ENCODE results near the gene SPAG17.

The SPAG17 gene

DNA sequence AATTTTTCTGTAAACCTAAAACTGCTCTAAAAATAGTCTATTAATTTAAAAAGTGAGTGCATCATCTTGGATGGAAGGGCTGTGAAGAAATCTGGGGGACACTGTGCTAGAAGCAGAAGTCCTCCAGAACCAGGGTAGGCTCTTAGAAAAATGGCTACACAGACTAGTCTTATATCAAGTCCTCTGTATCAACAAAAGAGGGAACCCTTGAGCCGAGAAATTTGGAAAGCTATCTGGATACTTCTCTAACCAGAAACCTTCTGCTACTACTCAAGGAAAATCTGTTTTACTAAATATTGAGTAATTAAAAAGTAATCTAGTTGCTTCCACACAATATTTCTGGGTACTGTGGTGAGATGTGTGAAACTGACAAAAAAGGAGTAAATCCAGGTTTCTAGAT lies 163.4 kb downstream of the SPAG17 start:
- no peak for DNase-seq
- in situ Hi-C loops (cut with MboI; ENCODE audit: low pct_unique_long_range_greater_than_20kb, low sequenced_read_pairs), result no loop called here

DNA sequence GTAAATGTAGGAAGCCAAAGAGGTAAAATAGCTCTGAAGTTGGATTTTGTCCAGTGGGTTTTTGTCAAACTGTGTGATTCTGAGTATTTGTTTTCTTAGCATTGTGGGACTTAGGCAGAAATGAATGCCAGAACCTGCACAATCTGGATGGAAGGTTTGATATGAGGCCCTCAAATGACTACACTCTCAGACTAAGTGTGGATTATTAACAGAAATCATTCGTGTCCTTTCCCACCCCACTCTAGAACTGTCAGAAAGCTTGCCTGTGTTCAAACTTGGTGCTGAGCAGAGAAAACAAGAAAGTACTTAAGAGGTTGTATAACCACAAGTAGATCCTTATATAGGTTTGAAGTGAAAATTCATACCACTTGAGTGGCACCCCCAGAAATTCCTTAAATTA lies 167.0 kb downstream of the SPAG17 start:
- in situ Hi-C loops (cut with MboI; ENCODE audit: low pct_unique_long_range_greater_than_20kb, low sequenced_read_pairs), result no loop called here
- no peak for DNase-seq

- no peak for DNase-seq
- in situ Hi-C loops (cut with MboI; ENCODE audit: low pct_unique_long_range_greater_than_20kb, low sequenced_read_pairs), result no loop called here
These were observed 171.1 kb downstream of the SPAG17 start for GRCh38 chr1:118013938-118014337.

- in situ Hi-C loops (cut with MboI; ENCODE audit: low pct_unique_long_range_greater_than_20kb, low sequenced_read_pairs), result no loop called here
- no peak for DNase-seq
These were observed 171.7 kb downstream of the SPAG17 start for GRCh38 chr1:118013336-118013735.

DNA sequence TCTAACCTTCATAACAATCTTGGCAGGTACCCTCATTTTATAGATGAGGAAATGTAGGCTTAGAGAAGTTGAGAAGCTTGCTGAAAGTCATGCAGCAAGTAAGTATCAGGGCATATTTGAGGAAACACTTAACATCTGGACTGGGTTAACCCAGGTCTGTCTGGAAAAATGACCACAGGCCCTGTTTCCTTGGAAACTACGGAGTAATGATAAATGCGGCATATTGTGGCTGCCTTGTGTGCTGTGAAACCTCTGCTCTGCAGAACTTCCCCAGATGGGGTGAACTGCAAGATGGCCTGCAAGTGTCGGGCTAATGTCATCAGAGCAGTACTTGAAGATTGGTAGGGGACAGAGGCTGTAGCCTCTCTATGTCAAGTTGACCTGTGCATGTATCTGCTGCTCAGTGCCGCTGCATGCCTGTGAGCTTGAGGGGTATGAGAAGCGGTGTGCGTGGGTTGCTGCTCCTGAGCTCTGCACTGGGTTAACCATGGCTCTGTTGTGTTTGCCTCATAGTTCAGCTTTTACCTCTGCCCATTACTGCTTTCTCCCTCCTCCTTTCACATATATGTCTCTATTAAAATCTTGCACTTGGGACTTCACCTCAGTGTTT lies 172.4 kb downstream of the SPAG17 start:
- no peak for DNase-seq
- in situ Hi-C loops (cut with MboI; ENCODE audit: low pct_unique_long_range_greater_than_20kb, low sequenced_read_pairs), result no loop called here

- in situ Hi-C loops (cut with MboI; ENCODE audit: low pct_unique_long_range_greater_than_20kb, low sequenced_read_pairs), result no loop called here
- no peak for DNase-seq
These were observed 177.0 kb downstream of the SPAG17 start for GRCh38 chr1:118008011-118008410.

DNA sequence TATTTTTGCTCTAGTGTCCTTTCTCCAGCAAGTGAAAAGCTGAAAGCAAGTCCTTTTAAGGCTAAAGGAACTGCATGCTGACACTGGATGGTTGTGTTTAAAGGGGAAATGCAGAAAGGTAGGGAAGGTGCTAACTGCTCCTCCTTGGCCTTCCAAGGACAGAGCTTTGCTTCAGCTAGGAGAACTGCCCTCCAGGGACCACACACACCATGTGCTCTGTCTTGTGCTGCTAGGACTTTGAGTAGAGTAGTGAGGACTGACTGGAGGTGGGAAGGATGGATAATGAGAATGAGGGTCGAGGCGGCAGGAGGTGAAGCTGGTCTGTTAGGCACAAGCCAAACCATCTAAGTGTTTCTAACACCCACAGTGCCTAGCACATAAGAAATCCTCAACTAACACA lies 177.6 kb downstream of the SPAG17 start:
- DNase-seq, result no peak
- in situ Hi-C loops (cut with MboI; ENCODE audit: low pct_unique_long_range_greater_than_20kb, low sequenced_read_pairs), result no loop called here

DNA sequence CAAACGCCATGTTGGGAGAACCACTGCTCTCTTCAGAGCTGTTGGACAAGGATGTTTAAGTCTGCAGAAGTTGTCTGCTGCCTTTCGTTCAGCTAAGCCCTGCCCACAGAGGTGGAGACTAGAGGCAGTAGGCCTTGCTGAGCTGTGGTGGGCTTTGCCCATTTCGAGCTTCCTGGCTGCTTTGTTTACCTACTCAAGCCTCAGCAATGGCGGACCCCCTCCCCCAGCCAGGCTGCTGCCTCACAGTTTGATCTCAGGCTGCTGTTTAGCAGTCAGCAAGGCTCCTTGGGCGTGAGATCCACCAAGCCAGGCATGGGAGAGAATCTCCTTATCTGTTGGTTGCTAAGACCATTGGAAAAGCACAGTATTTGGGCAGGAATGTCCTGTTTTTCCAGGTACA lies 180.7 kb downstream of the SPAG17 start:
- DNase-seq, result no peak
- in situ Hi-C loops (cut with MboI; ENCODE audit: low pct_unique_long_range_greater_than_20kb, low sequenced_read_pairs), result no loop called here

- no peak for DNase-seq
- in situ Hi-C loops (cut with MboI; ENCODE audit: low pct_unique_long_range_greater_than_20kb, low sequenced_read_pairs), result no loop called here
These were observed 199.1 kb downstream of the SPAG17 start for GRCh38 chr1:117985973-117986372.

DNA sequence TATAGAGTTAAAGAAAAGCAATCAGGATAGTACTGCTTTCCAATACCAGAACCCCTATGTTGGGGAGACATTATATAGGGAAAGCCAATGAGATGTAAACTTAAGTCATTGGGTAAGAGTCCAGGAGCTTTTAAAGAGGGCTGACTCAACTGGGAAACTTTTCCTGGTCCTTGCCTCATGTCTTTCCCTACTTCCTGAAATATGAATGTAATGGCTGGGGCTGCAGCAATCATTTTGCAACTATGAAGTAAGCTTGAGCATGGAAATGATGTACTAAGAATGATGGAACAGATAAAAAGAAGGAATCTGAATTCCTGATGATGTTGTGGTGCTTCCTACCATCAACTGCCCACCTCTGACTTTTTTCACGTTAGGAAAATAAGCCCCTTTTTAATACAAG lies 199.8 kb downstream of the SPAG17 start:
- in situ Hi-C loops (cut with MboI; ENCODE audit: low pct_unique_long_range_greater_than_20kb, low sequenced_read_pairs), result no loop called here

GRCh38 chr1:117981455-117982192 lies 203.4 kb downstream of the SPAG17 start:
- no peak for DNase-seq
- in situ Hi-C loops (cut with MboI; ENCODE audit: low pct_unique_long_range_greater_than_20kb, low sequenced_read_pairs), result no loop called here

More for the DNA sequence above, 199.8 kb downstream of the SPAG17 start:
- DNase-seq, result no peak

- in situ Hi-C loops (cut with MboI; ENCODE audit: low pct_unique_long_range_greater_than_20kb, low sequenced_read_pairs), result no loop called here
- DNase-seq, result no peak
These were observed 208.6 kb downstream of the SPAG17 start for GRCh38 chr1:117976381-117976780.

- in situ Hi-C loops (cut with MboI; ENCODE audit: low pct_unique_long_range_greater_than_20kb, low sequenced_read_pairs), result no loop called here
- no peak for DNase-seq
These were observed 213.3 kb downstream of the SPAG17 start for GRCh38 chr1:117971777-117972176.

DNA sequence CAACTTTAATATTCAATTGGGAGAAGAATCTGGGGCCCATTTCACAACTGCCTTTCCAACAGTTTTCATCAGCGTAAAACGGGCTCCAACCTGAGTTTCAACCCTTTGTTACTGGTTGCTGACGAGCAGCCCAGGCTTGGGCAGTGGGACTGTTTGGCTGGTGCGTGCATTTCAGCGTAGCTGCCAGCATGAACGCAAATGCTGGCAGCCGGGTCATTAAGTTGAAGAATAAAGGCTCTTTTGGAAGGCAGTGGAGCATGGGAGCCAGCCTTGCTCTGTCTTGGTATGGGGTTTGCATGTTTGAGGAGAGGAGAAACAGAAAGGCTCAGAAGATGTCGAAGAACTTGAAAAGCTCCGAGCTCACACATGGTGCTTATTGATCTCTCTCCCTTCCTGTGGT lies 214.8 kb downstream of the SPAG17 start:
- in situ Hi-C loops (cut with MboI; ENCODE audit: low pct_unique_long_range_greater_than_20kb, low sequenced_read_pairs), result no loop called here
- no peak for DNase-seq

GRCh38 chr1:117967881-117968280 lies 217.1 kb downstream of the SPAG17 start:
- in situ Hi-C loops (cut with MboI; ENCODE audit: low pct_unique_long_range_greater_than_20kb, low sequenced_read_pairs), result no loop called here
- no peak for DNase-seq

GRCh38 chr1:117967477-117967876 lies 217.6 kb downstream of the SPAG17 start:
- peak; percentile 22 for DNase-seq
- in situ Hi-C loops (cut with MboI; ENCODE audit: low pct_unique_long_range_greater_than_20kb, low sequenced_read_pairs), result no loop called here

DNA sequence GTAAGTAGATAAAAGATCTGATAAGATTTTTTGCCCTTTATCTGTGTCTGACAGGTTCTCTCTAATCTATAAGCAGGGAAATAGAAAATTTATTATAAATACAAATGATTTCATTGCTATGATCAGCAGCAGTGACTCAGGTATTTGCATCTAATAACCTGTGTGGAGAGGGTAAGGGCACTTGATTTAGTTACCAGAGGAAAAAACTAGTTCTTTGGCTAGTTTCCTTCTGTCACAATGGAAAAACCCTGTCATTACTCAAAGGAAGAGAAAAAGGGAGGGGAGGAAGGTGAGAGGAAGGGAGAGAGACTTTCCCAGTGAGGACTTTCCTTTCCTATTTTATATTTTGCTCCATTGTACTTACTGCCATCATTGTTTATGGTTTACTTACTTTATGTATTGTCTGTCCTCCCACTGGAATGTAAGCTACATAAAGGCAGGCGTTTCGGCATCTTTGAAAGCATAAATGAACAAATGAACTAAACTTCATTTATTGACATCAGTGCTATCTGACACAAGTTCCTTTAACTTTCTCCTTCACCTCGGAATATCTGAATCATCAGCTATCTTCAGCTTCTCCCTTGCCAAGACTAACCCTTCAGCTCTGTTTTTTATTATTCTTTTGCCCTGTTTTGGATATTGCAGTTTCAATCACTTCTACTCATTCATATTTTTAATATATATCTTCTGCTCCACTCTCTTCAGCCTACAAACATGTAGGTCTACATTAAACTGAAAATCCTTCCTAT lies 220.6 kb downstream of the SPAG17 start:
- in situ Hi-C loops (cut with MboI; ENCODE audit: low pct_unique_long_range_greater_than_20kb, low sequenced_read_pairs), result no loop called here
- DNase-seq, result no peak

DNA sequence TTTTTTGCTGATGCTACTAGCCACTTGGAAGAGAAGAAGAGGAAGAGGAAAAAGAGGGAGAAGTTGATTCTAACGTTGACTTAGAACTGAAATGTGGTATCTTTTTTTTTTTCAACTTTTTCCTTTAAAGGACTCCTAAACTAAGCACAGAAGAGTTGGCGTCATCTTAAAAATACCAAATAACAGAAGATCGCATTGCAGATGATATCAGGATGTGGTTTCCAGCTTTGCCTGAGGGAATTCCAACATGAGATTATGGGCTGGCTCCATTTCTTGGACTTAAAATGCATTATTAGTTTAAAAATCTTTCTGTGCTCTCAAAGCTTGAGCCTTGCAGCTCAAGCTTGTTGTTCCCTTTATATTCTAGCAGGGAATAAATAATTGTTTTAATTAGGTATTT lies 225.7 kb downstream of the SPAG17 start:
- DNase-seq, result no peak

GRCh38 chr1:117952386-117952785 lies 232.6 kb downstream of the SPAG17 start:
- no peak for DNase-seq
- in situ Hi-C loops (cut with MboI; ENCODE audit: low pct_unique_long_range_greater_than_20kb, low sequenced_read_pairs), result no loop called here

More for the DNA sequence above, 225.7 kb downstream of the SPAG17 start:
- in situ Hi-C loops (cut with MboI; ENCODE audit: low pct_unique_long_range_greater_than_20kb, low sequenced_read_pairs), result no loop called here

GRCh38 chr1:117942293-117942692 lies 242.7 kb downstream of the SPAG17 start:
- DNase-seq, result no peak
- in situ Hi-C loops (cut with MboI; ENCODE audit: low pct_unique_long_range_greater_than_20kb, low sequenced_read_pairs), result no loop called here

Data from KBM-7 (cell line).